GM12878 (cell line): ENCODE measurements around the gene RNASE12. TPM values are rescaled to one million over a fixed set of nuclear protein-coding genes. Genes with fewer than 3 reads are reported as not detected.

Source experiments
- ATAC-seq: fragments of 200-7000 bp; cut with Tn5 transposase; 3 replicates; pipeline ENCODE4 v1.9.1; 2020; ENCODE audit warnings: mild to moderate bottlenecking, moderate library complexity
- BruUV-seq: library from RNA; stranded (reverse); fragments of 400-500 nt; replicated peaks from 2 replicates; lab custom pipeline; 2021; lab: Mats Ljungman, UMichigan
- CTCF ChIA-PET: fragments of 300-600 bp; sonication (Branson Sonifier 250); formaldehyde crosslinking; extraction: SDS; loops from one replicate; lab custom pipeline; 2021; ENCODE audit warnings: inconsistent platforms; lab: Yijun Ruan, JAX
- POLR2A ChIA-PET: fragments of 350-600 bp; formaldehyde crosslinking; extraction: SDS; loops from one replicate; lab custom pipeline; 2021; ENCODE audit warnings: inconsistent platforms; lab: Charles Lee
- RAD21 ChIA-PET: fragments of 300-600 bp; sonication (Branson Sonifier 250); formaldehyde crosslinking; loops from one replicate; lab custom pipeline; 2023; ENCODE audit warnings: antibody characterized with exemption; ENCODE audit not compliant: unreplicated experiment; lab: Charles Lee
- SMC1A ChIA-PET: fragments of 300-600 bp; sonication (Branson Sonifier 250); formaldehyde crosslinking; loops from one replicate; lab custom pipeline; 2023; ENCODE audit not compliant: unreplicated experiment, uncharacterized antibody; lab: Charles Lee
- DNase-seq: peaks from one replicate; pipeline ENCODE4 v3.0.0-alpha.2; 2011; ENCODE audit warnings: low read depth, low spot score
- FAIRE-seq: peaks from 3 replicates; lab custom pipeline; 2011; peaks lifted over from hg19 to GRCh38; lab: Jason Lieb, UNC
- H2AFZ ChIP-seq: 2 replicates; pipeline ENCODE4 v1.6.0; 2011; ENCODE audit warnings: low read depth, low read length, control low read depth; ENCODE audit not compliant: control insufficient read depth
- H3K27ac ChIP-seq: 2 replicates; pipeline ENCODE4 v1.5.1; 2011; ENCODE audit warnings: control low read depth; ENCODE audit not compliant: control insufficient read depth, insufficient read depth
- H3K27me3 ChIP-seq, 2 experiments: replicated peaks in 1 of 2; 2 replicates each; pipeline versions ENCODE4 v1.6.0 to v1.6.1; 2011; ENCODE audit warnings: low read length in 1 of 2; ENCODE audit not compliant: control insufficient read depth in 2 of 2, insufficient read depth in 2 of 2
- H3K36me3 ChIP-seq, 2 experiments: 2 replicates each; pipeline ENCODE4 v1.5.1; 2011; ENCODE audit warnings: low read length in 1 of 2; ENCODE audit not compliant: control insufficient read depth in 2 of 2, insufficient read depth in 2 of 2
- H3K4me1 ChIP-seq: 2 replicates; pipeline ENCODE4 v1.6.1; 2011; ENCODE audit warnings: mild to moderate bottlenecking, low read length, moderate library complexity, mixed read lengths; ENCODE audit not compliant: control insufficient read depth, insufficient read depth
- H3K4me2 ChIP-seq: 2 replicates; pipeline ENCODE4 v1.6.0; 2011; ENCODE audit warnings: control low read depth; ENCODE audit not compliant: control insufficient read depth, insufficient read depth
- H3K4me3 ChIP-seq: fragments of 200-600 bp; sonication (generic); 2 replicates; pipeline ENCODE4 v1.5.1; 2016
- H3K79me2 ChIP-seq: 2 replicates; pipeline ENCODE4 v1.6.0; 2011; ENCODE audit warnings: low read length; ENCODE audit not compliant: control insufficient read depth, insufficient read depth
- H3K9ac ChIP-seq: 2 replicates; pipeline ENCODE4 v1.8.0; 2011; ENCODE audit warnings: low read length, control low read depth, mixed read lengths; ENCODE audit not compliant: control insufficient read depth, insufficient read depth
- H3K9me3 ChIP-seq: replicated peaks from 3 replicates; pipeline ENCODE4 v1.5.1; 2011; ENCODE audit warnings: mild to moderate bottlenecking, low read length; ENCODE audit not compliant: control insufficient read depth, insufficient read depth
- H4K20me1 ChIP-seq: 2 replicates; pipeline ENCODE4 v1.6.0; 2011; ENCODE audit not compliant: control insufficient read depth, insufficient read depth
- ATF7 ChIP-seq: fragments of 450-650 bp; IDR thresholded peaks from 2 replicates; pipeline ENCODE4 v1.6.1; 2016; ENCODE audit warnings: low read depth, mild to moderate bottlenecking
- BHLHE40 ChIP-seq, 2 experiments: fragments of 450-650 bp in 1 of 2; IDR thresholded peaks; 2 replicates each; pipeline ENCODE4 v1.6.1; 2011 to 2017; ENCODE audit warnings: low read depth in 2 of 2, borderline replicate concordance in 1 of 2, improper control_type of control experiment in 1 of 2, low read length in 1 of 2, mild to moderate bottlenecking in 1 of 2
- CREM ChIP-seq: IDR thresholded peaks from 2 replicates; pipeline ENCODE4 v1.6.1; 2014; ENCODE audit warnings: antibody characterized with exemption, low read depth
- EED ChIP-seq: sonication (generic); IDR thresholded peaks from 2 replicates; pipeline ENCODE4 v1.6.1; 2016; ENCODE audit warnings: antibody characterized with exemption, low read depth
- EGR1 ChIP-seq, 2 experiments: IDR thresholded peaks; 1 replicate in 1 of 2; 2 replicates in 1 of 2; pipeline ENCODE4 v1.6.1; 2011 to 2012; ENCODE audit warnings: low read depth in 2 of 2, low read length in 2 of 2, borderline replicate concordance in 1 of 2, mild to moderate bottlenecking in 1 of 2, moderate library complexity in 1 of 2
- HDAC6 ChIP-seq: fragments of 200-600 bp; sonication (generic); IDR thresholded peaks from one replicate; pipeline ENCODE4 v1.8.0; 2017; ENCODE audit warnings: antibody characterized with exemption; ENCODE audit not compliant: unreplicated experiment
- MAX ChIP-seq: IDR thresholded peaks from 2 replicates; pipeline ENCODE4 v1.6.1; 2012; ENCODE audit warnings: low read depth, low read length, improper control_type of control experiment
- NFXL1 ChIP-seq: fragments of 450-650 bp; IDR thresholded peaks from 2 replicates; pipeline ENCODE4 v1.6.1; 2017; ENCODE audit warnings: antibody characterized with exemption, mild to moderate bottlenecking, borderline replicate concordance
- NR2C1 ChIP-seq: fragments of 450-650 bp; IDR thresholded peaks from 2 replicates; pipeline ENCODE4 v1.6.1; 2017; ENCODE audit warnings: antibody characterized with exemption, mild to moderate bottlenecking, moderate library complexity
- SKIL ChIP-seq: fragments of 450-650 bp; IDR thresholded peaks from 2 replicates; pipeline ENCODE4 v1.6.1; 2017; ENCODE audit warnings: mild to moderate bottlenecking, low read depth, inconsistent platforms; ENCODE audit not compliant: poor library complexity, severe bottlenecking
- SMARCA5 ChIP-seq: fragments of 450-650 bp; IDR thresholded peaks from 2 replicates; pipeline ENCODE4 v1.6.1; 2017; ENCODE audit warnings: mild to moderate bottlenecking
- YY1 ChIP-seq: IDR thresholded peaks from 2 replicates; pipeline ENCODE4 v1.6.1; 2011; ENCODE audit warnings: low read depth, mild to moderate bottlenecking, low read length
- ZBTB33 ChIP-seq: fragments of 450-650 bp; IDR thresholded peaks from 2 replicates; pipeline ENCODE4 v1.6.1; 2017; ENCODE audit warnings: mild to moderate bottlenecking
- ZNF687 ChIP-seq: fragments of 450-650 bp; IDR thresholded peaks from 2 replicates; pipeline ENCODE4 v1.6.1; 2017; ENCODE audit warnings: mild to moderate bottlenecking, moderate library complexity
- WGBS: methylation state at CpG from one replicate; pipeline ENCODE4 v1.1.6; 2016; ENCODE audit warnings: low lambda C conversion rate; ENCODE audit not compliant: insufficient replicate concordance, insufficient coverage; ENCODE audit errors: missing lambda C conversion rate; 5-methylcytosine and 5-hydroxymethylcytosine counted together
- in situ Hi-C: fragments of 300-500 bp; cut with MboI; formaldehyde crosslinking; loops from 9 replicates; pipeline ENCODE4 v1.14.3; 2018; ENCODE audit warnings: mixed read lengths
- intact Hi-C: fragments of 100-400 bp; cut with micrococcal nuclease; formaldehyde crosslinking; loops from one replicate; pipeline ENCODE4 v1.14.2; 2022; ENCODE audit not compliant: unreplicated experiment
- polyA plus RNA-seq, 11 experiments: library from polyadenylated mRNA; depleted of rRNA in 4 of 11; unstranded in 6 of 11; stranded (reverse) in 5 of 11; fragments of >200 nt; fragmentation: Nextera tagmentation in 4 of 11; fragmentation: Illumina TruSeq in 1 of 11; extraction: Ambion mirVana in 4 of 11; extraction: Trizol in 1 of 11; gene quantifications; 1 replicate in 1 of 11; 2 replicates in 10 of 11; pipeline versions ENCODE4 v1.2.1 to v1.2.3, GENCODE V29; 2011 to 2016; ENCODE audit warnings: inconsistent platforms in 2 of 11, missing spikeins in 2 of 11, low read depth in 1 of 11
- total RNA-seq, 4 experiments: library from RNA; depleted of rRNA in 3 of 4; stranded (reverse); fragments of >200 nt in 3 of 4; fragmentation: Illumina TruSeq in 1 of 4; extraction: Trizol in 1 of 4; gene quantifications; 2 replicates each; pipeline versions ENCODE4 v1.2.1 to v1.2.3, GENCODE V29; 2013 to 2021

The RNASE12 gene
- total and polyA plus RNA-seq, 10 of the 15 experiments (the other 5 are each of a cell fraction or from before 2014, with no cell fraction given): not detected

- DNase-seq: no peak
- Histone ChIP-seq H3K4me1 (peaks cover 24% of the 10 kb centered on the region), H3K9me3 (no peaks in the 10 kb centered on the region), H3K79me2 (no peaks in the 10 kb centered on the region), H4K20me1 (no peaks in the 10 kb centered on the region), H3K27me3 (peaks cover 0 to 2% of the 10 kb centered on the region in 2 experiments; a peak in 2 of 4 replicates), H2AFZ (peak overlapping the region; percentile 37), H3K27ac (no peak overlapping the region), H3K36me3 (no peaks in the 10 kb centered on the region), H3K4me2 (peak overlapping the region; percentile 97), H3K4me3 (peak overlapping the region; percentile 72), H3K9ac (peak overlapping the region; percentile 47; the same call in 1 of the 2 replicates)
- ChIA-PET RAD21 (interaction anchor here (2.7 to 2.9 kb wide), 3 partner anchors 12 to 59 kb away, joined by 11 to 17 read pairs (median 13); partner anchors contain the start of gene RNASE4), SMC1A (interaction anchor here (1.0 to 3.7 kb wide), 3 partner anchors 14 to 57 kb away, joined by 4 to 26 read pairs (median 4); no protein-coding TSS in a partner anchor), CTCF (interaction anchor here (1.1 to 3.6 kb wide), 4 partner anchors 11 to 59 kb away, joined by 3 to 21 read pairs (median 12); no protein-coding TSS in a partner anchor), POLR2A (no interaction called here)
- under 1% methylated on average over 22 of the region's 22 CpGs for WGBS
- peak; percentile 70 for ATAC-seq
- no TSS peak for BruUV-seq
- in situ Hi-C loops (no loop called here), intact Hi-C loops (loop anchor here (1.0 kb wide), 1 partner anchor 11 kb away; no protein-coding TSS in a partner anchor)
- FAIRE-seq: no peak
- TF ChIP-seq MAX (0 out of 2 replicates have a peak, but pooled peaks have one; percentile 31), YY1 (peak; percentile 50; the same call in 1 of the 2 replicates), EED (peak; percentile 60; the same call in 1 of the 2 replicates), NR2C1 (peak; percentile 55; the same call in 1 of the 2 replicates), BHLHE40 (IDR thresholded peaks at IDR 0.05; ENCODE audit: borderline replicate concordance in 1 of 2, low read depth in 2 of 2, low read length in 1 of 2) (peak; percentile 21 to 64; a peak in 1 of 4 replicates), EGR1 (IDR thresholded peaks at IDR 0.05; ENCODE audit: borderline replicate concordance in 1 of 2, low read depth in 2 of 2, low read length in 2 of 2) (peak in 1 of 2 experiments; percentile 61; a peak in 1 of 3 replicates), SKIL (no peak), HDAC6 (no peak), ATF7 (peak; percentile 23; the same call in 1 of the 2 replicates), ZBTB33 (0 out of 2 replicates have a peak, but pooled peaks have one; percentile 24), NFXL1 (no peak), SMARCA5 (no peak), ZNF687 (peak; percentile 52; the same call in 1 of the 2 replicates), CREM (0 out of 2 replicates have a peak, but pooled peaks have one; percentile 8)
Observed at GRCh38 chr14:20624495-20625070, 33.4 kb upstream of the RNASE12 start.
